Gastroesophageal sphincter (tissue), 4 donors: ENCODE data around the gene H1-8. TPM values are rescaled to one million over a fixed set of nuclear protein-coding genes. Genes with fewer than 3 reads are reported as not detected.

Source experiments
- ATAC-seq: fragments of 150-250 bp; one replicate; pipeline ENCODE4 v1.9.1; 2016; ENCODE audit warnings: mild to moderate bottlenecking, moderate library complexity
- H3K27ac ChIP-seq, 4 donors: fragments of 200-600 bp; sonication (generic) in 3 of 4; 1 replicate in 3 of 4; 2 replicates in 1 of 4; pipeline ENCODE4 v1.5.1; 2016 to 2019
- H3K27me3 ChIP-seq: fragments of 200-600 bp; sonication (generic); one replicate; pipeline ENCODE4 v1.5.1; 2019
- H3K36me3 ChIP-seq, 2 donors: fragments of 200-600 bp; sonication (generic); one replicate each; pipeline ENCODE4 v1.5.1; 2019; ENCODE audit warnings: control low read depth in 1 of 2
- H3K4me1 ChIP-seq, 3 donors: fragments of 200-600 bp; sonication (generic); 1 replicate in 2 of 3; 2 replicates in 1 of 3; pipeline ENCODE4 v1.5.1; 2016 to 2019; ENCODE audit warnings: control low read depth in 2 of 3
- H3K4me3 ChIP-seq, 2 donors: fragments of 200-600 bp; sonication (generic); one replicate each; pipeline ENCODE4 v1.5.1; 2019; ENCODE audit warnings: mild to moderate bottlenecking in 1 of 2, moderate library complexity in 1 of 2
- H3K9me3 ChIP-seq, 3 donors: fragments of 200-600 bp; sonication (generic); one replicate each; pipeline ENCODE4 v1.5.1; 2017 to 2019; ENCODE audit warnings: control low read depth in 2 of 3
- EP300 ChIP-seq: sonication (generic); formaldehyde crosslinking; IDR thresholded peaks from one replicate; pipeline ENCODE4 v1.6.1; 2017; ENCODE audit warnings: antibody characterized with exemption, mild to moderate bottlenecking
- POLR2A ChIP-seq, 2 donors: fragments of 450-650 bp; IDR thresholded peaks; one replicate each; pipeline ENCODE4 v1.6.1; 2017; ENCODE audit warnings: antibody characterized with exemption in 2 of 2, mild to moderate bottlenecking in 2 of 2, moderate library complexity in 1 of 2
- POLR2AphosphoS5 ChIP-seq: sonication (generic); formaldehyde crosslinking; IDR thresholded peaks from one replicate; pipeline ENCODE4 v1.6.1; 2017; ENCODE audit warnings: antibody characterized with exemption
- WGBS, 2 donors: methylation state at CpG; one replicate each; pipeline ENCODE4 v1.1.5; 2018; ENCODE audit warnings: low coverage in 1 of 2; 5-methylcytosine and 5-hydroxymethylcytosine counted together
- total RNA-seq, 4 donors: library from RNA; depleted of rRNA; stranded (reverse); fragments of >200 nt; gene quantifications; one replicate each; pipeline ENCODE4 v1.1.0, GENCODE V29; 2016
- TF ChIP-seq, protein P1 (sequence below), 4 experiments: fragments of 200-600 bp in 2 of 4; fragments of 450-650 bp in 2 of 4; sonication (generic) in 1 of 4; IDR thresholded peaks; one replicate each; pipeline ENCODE4 v1.5.1; 2017 to 2019; ENCODE audit warnings: antibody characterized with exemption in 4 of 4, mild to moderate bottlenecking in 2 of 4, moderate library complexity in 2 of 4

H1-8 gene
- total RNA-seq, 4 donors from 2014 or later, result not detected

DNA sequence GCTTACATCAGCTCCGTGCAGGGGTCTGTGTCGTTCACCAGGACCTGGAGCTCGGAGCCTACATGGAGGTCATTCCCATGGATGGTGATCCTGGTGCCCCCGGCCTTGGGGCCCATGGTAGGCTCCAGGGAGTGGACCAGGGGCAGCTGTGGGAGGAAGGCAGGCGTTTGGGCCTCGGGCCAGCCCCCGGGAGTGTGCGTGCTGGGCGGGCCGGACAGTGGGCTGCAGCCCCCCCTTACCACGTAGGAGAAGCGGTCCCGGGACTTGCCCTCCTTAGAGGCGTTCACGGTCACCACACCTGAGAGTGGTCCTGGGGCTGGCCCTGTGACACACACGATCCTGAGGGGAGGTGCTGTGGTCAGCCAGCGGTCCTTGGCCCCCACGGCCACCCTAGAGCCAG, 29.6 kb downstream of the H1-8 start:
- TF ChIP-seq POLR2A (IDR thresholded peaks at IDR 0.05), result no peak
- no CpG with 5 or more reads among the region's 18 CpGs for WGBS, 2 donors
- Histone ChIP-seq H3K4me1 (peaks cover 0 to 19% (median 9%) of the 10 kb centered on the region in 3 donors), H3K27ac (no peak overlapping the region), H3K4me3 (no peak overlapping the region), H3K27me3 (no peaks in the 10 kb centered on the region), H3K9me3 (no peaks in the 10 kb centered on the region), H3K36me3 (peaks cover 0 to 87% of the 10 kb centered on the region in 2 donors)
- no peak for ATAC-seq

DNA sequence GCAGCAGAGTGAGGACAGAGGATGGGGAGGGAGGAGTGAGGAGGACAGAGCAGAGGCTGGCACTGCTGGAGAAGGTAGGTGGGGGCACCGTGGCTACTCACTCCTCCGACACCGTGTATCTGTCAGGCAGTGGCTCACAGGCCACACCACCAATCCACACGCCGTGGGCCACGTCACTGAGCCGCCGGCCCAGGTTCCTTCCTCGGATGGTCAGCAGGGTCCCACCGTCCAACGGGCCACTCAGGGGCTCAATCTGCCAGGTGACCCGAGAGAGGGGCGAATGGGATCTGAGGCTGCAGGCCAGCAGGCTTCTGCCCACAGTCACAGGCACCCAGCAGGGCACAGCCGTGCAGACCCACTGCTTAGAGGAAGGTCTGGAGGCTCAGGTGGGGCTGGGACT, 30.5 kb downstream of the H1-8 start:
- peaks cover 0 to 93% of the 10 kb centered on the region in 2 donors for H3K36me3 ChIP-seq
- no peaks in the 10 kb centered on the region for H3K27me3 ChIP-seq
- ATAC-seq, result no peak
- TF ChIP-seq POLR2A (IDR thresholded peaks at IDR 0.05) (no peak), EP300 (no peak), POLR2AphosphoS5 (no peak)
- TF ChIP-seq, protein P1, sequence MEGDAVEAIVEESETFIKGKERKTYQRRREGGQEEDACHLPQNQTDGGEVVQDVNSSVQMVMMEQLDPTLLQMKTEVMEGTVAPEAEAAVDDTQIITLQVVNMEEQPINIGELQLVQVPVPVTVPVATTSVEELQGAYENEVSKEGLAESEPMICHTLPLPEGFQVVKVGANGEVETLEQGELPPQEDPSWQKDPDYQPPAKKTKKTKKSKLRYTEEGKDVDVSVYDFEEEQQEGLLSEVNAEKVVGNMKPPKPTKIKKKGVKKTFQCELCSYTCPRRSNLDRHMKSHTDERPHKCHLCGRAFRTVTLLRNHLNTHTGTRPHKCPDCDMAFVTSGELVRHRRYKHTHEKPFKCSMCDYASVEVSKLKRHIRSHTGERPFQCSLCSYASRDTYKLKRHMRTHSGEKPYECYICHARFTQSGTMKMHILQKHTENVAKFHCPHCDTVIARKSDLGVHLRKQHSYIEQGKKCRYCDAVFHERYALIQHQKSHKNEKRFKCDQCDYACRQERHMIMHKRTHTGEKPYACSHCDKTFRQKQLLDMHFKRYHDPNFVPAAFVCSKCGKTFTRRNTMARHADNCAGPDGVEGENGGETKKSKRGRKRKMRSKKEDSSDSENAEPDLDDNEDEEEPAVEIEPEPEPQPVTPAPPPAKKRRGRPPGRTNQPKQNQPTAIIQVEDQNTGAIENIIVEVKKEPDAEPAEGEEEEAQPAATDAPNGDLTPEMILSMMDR (IDR thresholded peaks at IDR 0.05), result no peak
- H3K27ac ChIP-seq, result no peak overlapping the region
- no peaks in the 10 kb centered on the region for H3K9me3 ChIP-seq
- WGBS, 2 donors, result 97 to 100% methylated on average over 2 to 11 of the region's 14 CpGs
- peaks cover 0 to 23% (median 16%) of the 10 kb centered on the region in 3 donors for H3K4me1 ChIP-seq
- H3K4me3 ChIP-seq, result no peak overlapping the region

DNA sequence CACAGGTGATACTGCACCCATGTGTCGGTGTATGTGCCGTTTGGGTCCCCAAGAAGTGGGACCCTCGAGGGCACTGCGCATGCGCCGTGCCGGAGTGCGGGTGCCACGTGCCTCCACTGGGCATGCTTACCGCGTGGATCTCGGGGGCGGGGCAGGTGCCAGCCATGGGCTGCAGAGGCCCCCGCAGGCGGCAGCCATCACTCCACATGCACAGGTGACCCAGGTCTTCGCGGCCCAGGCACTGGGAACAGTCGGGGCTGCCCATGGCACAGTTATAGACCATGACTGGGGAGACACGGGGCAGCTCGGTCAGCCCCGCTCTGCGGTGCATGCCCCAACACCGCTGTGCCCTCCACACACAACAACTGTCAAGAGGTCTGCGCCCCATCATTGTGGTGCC, 31.2 kb downstream of the H1-8 start:
- H3K4me3 ChIP-seq, result no peak overlapping the region
- H3K36me3 ChIP-seq, result peaks cover 0 to 94% of the 10 kb centered on the region in 2 donors
- no peaks in the 10 kb centered on the region for H3K27me3 ChIP-seq
- H3K27ac ChIP-seq, result no peak overlapping the region
- H3K9me3 ChIP-seq, result no peaks in the 10 kb centered on the region
- peaks cover 0 to 31% (median 18%) of the 10 kb centered on the region in 3 donors for H3K4me1 ChIP-seq
- ATAC-seq, result no peak
- 90% methylated on average over 8 of the region's 24 CpGs; no CpG with 5 or more reads in 1 of the 2 donors for WGBS, 2 donors
- TF ChIP-seq POLR2AphosphoS5 (no peak), POLR2A (IDR thresholded peaks at IDR 0.05) (no peak), EP300 (no peak)
- TF ChIP-seq, protein P1 (IDR thresholded peaks at IDR 0.05), result no peak

DNA sequence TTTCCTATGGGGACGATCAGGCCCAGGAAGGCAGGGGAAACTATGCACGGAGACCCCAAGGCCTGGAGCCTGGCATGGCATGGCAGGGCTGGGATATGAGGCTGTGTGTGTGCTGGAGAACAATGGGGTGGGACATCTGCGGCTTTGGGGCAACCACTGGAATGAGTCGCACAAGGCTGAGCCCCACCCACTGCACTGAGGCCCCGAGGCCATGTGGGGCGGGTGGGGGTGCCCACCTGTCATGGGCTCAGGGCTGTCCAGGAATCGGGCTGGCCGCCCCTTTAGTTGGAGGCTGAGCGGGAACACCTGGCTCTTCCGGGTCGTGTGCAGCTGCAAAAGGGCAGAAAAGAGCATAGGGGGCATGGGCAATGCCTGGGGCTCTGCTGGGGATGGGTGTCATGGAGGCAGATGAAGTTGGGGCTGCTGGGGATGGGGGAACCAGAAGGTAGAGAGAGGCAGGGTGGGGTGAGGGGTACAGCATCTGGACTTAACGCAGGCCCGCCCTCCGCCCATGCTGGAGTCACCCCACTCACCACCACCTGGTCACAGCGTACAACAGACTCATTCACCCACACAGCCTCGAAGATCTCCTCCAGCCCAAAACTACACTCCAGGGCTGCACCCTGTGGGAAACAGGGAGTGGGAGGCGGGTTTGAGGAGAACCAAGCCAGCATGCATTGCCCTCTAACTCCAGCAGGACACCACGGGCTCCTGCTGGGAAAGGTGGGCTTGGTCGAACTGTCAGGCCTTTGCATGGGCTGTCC, 32.4 kb downstream of the H1-8 start:
- Histone ChIP-seq H3K4me3 (no peak overlapping the region), H3K27me3 (no peaks in the 10 kb centered on the region), H3K4me1 (peaks cover 0 to 36% (median 18%) of the 10 kb centered on the region in 3 donors), H3K36me3 (peaks cover 0 to 94% of the 10 kb centered on the region in 2 donors), H3K9me3 (no peaks in the 10 kb centered on the region), H3K27ac (peak overlapping the region in 2 of 4 donors; percentile 22 to 77)
- WGBS, 2 donors, result 77 to 100% methylated on average over 3 to 6 of the region's 19 CpGs
- TF ChIP-seq POLR2AphosphoS5 (no peak), EP300 (no peak), POLR2A (IDR thresholded peaks at IDR 0.05) (no peak)
- TF ChIP-seq, protein P1 (IDR thresholded peaks at IDR 0.05), result no peak
- ATAC-seq, result no peak

DNA sequence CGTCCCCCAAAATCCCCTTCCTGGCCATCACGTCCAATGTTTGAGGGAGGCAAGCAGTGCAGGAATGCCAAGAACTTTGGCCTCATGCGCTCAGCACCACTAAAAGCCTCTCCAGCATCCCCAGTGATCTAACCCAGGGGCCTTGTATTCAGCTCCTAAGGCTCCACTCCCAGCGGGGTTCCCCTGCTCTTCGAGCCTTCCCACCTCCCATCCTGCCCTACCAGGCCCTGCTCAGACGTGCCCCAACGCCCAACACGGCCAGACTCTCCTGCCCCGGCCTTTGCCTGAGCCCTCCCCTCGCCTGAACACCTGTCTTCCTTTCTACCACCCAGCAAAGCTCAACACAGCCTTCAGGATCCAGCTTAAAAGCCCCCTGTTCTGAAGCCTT, 33.0 kb downstream of the H1-8 start:
- no peak for TF ChIP-seq POLR2AphosphoS5
- no peak for TF ChIP-seq POLR2A (IDR thresholded peaks at IDR 0.05)
- no peak for TF ChIP-seq EP300
- TF ChIP-seq, protein P1 (IDR thresholded peaks at IDR 0.05), result no peak
- Histone ChIP-seq H3K4me1 (peaks cover 0 to 36% (median 18%) of the 10 kb centered on the region in 3 donors), H3K27me3 (no peaks in the 10 kb centered on the region), H3K27ac (peak overlapping the region in 3 of 4 donors; percentile 22 to 77 (median 64)), H3K9me3 (no peaks in the 10 kb centered on the region), H3K36me3 (peaks cover 0 to 94% of the 10 kb centered on the region in 2 donors), H3K4me3 (no peak overlapping the region)
- no peak for ATAC-seq
- WGBS, 2 donors, result 91 to 94% methylated on average over 3 to 10 of the region's 10 CpGs
